GM10248 (cell line): Measurements from ENCODE around the gene BRAT1.

Experiments used
- CTCF ChIA-PET: fragments of 300-600 bp; sonication (Branson Sonifier 250); formaldehyde crosslinking; extraction: SDS; loops from one replicate; lab custom pipeline; 2021; ENCODE audit warnings: antibody characterized with exemption; lab: Yijun Ruan, JAX
- POLR2A ChIA-PET: fragments of 350-650 bp; sonication (Branson Sonifier 250); formaldehyde crosslinking; extraction: SDS; loops from one replicate; lab custom pipeline; 2020; ENCODE audit warnings: antibody characterized with exemption; lab: Yijun Ruan, JAX
- DNase-seq: peaks from one replicate; pipeline ENCODE4 v3.0.0; 2012; ENCODE audit errors: extremely low spot score
- TF ChIP-seq, protein P1 (sequence below): IDR thresholded peaks from 2 replicates; pipeline ENCODE4 v1.5.1; 2012; ENCODE audit warnings: mild to moderate bottlenecking, low read depth; ENCODE audit errors: extremely low read depth, missing control alignments, control extremely low read depth

The BRAT1 gene

DNA sequence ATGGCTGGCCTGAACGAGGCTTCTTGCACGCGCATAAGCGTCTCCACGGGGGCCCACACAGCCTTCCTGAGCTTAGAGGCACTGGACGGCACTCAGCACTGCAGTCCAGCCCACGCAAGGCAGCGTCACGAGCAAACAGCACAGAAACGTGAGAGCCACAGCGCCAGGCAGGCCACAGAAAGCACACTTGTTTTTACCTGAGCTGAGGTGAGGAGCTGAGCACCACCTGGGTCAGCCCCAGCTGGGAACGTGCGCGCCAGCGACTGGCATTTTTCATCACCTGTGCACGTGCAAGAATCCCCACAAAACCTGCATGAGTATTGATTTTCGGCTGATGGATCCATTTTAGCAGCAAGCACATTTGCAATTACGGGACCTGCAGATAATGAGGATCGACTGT, 30.1 kb upstream of the BRAT1 start:
- ChIA-PET CTCF (interaction anchor here (1.0 to 1.6 kb wide), 3 partner anchors 11 to 17 kb away, joined by 3 to 4 read pairs (median 3); no protein-coding TSS in a partner anchor), POLR2A (no interaction called here)
- no peak for DNase-seq
- TF ChIP-seq, protein P1, sequence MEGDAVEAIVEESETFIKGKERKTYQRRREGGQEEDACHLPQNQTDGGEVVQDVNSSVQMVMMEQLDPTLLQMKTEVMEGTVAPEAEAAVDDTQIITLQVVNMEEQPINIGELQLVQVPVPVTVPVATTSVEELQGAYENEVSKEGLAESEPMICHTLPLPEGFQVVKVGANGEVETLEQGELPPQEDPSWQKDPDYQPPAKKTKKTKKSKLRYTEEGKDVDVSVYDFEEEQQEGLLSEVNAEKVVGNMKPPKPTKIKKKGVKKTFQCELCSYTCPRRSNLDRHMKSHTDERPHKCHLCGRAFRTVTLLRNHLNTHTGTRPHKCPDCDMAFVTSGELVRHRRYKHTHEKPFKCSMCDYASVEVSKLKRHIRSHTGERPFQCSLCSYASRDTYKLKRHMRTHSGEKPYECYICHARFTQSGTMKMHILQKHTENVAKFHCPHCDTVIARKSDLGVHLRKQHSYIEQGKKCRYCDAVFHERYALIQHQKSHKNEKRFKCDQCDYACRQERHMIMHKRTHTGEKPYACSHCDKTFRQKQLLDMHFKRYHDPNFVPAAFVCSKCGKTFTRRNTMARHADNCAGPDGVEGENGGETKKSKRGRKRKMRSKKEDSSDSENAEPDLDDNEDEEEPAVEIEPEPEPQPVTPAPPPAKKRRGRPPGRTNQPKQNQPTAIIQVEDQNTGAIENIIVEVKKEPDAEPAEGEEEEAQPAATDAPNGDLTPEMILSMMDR = no peak

DNA sequence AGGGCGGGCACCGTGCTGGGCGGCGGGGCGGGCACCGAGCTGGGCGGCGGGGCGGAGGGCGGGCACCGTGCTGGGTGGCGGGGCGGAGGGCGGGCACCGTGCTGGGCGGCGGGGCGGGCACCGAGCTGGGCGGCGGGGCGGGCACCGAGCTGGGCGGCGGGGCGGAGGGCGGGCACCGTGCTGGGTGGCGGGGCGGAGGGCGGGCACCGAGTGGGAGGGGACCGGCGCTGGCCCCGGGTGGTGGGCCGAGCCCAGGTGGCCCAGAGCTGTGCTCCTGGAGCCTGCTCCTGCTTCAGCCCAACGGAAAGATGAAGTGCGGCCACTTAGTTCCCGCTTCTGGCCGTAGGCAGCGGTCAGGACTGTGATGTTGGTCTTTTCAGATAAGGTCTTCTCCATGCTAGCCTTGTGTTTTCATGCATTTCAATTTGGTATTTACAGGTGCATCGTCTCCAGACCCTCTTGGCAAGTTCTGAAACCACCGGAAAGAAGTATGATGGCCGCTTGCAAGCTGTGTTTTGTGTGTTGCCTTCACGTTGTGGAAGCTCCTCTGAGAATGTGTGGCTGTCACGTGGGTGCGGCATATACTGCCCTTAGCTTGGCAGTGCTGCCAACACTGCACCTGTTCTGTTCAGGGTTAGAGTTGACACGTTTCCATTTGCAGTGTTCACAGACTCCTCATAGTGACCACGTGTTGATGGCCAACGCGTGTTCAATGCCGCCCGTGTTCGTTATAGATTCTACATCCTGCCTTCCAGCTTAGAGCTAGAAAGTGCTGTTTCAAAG, 28.7 kb upstream of the BRAT1 start:
- TF ChIP-seq, protein P1 = no peak
- CTCF ChIA-PET = interaction anchor here (1.2 to 1.3 kb wide), 2 partner anchors 10 to 13 kb away, joined by 3 to 4 read pairs; no protein-coding TSS in a partner anchor
- no peak for DNase-seq
- POLR2A ChIA-PET = no interaction called here

DNA sequence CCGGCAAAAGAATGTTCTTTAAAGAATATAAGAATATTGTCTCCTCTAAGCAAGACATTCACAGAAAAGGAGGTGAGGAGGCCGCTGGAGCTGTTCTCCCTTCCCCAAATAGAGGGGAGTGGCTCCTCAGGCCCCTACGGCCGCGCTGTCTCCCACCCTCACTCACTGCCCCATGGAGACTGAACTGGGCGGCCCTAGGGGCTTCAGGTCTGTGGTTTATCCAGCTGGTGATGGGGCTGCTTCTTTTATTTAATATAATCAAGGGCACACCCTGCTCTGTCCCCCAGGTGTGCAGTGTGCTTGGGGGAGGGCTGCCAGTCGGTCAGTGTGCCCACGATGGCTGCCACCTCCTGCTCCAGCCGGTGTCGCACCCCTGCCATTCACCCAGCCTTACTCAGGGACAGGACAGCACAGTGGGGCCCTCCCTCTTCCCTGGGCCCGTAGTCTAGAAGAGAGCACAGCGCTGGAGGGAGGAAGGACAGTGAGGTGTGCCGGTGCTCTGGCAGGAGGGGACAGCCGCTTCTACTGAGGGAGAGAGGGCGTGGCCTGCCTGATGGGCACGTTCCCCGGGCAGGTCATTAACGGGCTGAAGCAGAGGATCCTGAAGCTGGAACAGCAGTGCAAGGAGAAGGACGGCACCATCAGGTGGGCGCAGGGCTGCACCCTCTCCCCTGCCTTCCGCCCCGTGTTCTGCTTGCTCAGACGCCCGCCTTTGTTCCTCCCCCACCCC, 26.8 kb upstream of the BRAT1 start:
- ChIA-PET CTCF (no interaction called here), POLR2A (no interaction called here)
- TF ChIP-seq, protein P1 = no peak
- DNase-seq = no peak

DNA sequence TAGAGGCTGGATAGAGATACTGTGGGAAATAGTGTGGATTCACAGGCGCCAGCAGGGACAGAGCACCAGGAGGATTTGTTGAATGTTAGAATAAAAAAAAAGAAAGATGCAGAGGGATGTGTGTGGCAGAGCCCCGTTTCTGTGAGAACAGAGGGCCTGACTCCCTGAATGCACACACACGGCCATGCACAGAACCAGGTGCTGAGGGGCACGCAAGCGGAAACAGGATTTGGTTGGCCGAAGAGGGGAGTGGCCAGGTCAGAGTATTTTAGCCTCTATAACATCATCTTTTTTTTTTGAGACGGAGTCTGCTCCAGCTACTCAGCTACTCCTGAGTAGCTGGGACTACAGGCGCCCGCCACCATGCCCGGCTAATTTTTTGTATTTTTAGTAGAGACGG, 25.3 kb upstream of the BRAT1 start:
- POLR2A ChIA-PET = no interaction called here
- DNase-seq = no peak

DNA sequence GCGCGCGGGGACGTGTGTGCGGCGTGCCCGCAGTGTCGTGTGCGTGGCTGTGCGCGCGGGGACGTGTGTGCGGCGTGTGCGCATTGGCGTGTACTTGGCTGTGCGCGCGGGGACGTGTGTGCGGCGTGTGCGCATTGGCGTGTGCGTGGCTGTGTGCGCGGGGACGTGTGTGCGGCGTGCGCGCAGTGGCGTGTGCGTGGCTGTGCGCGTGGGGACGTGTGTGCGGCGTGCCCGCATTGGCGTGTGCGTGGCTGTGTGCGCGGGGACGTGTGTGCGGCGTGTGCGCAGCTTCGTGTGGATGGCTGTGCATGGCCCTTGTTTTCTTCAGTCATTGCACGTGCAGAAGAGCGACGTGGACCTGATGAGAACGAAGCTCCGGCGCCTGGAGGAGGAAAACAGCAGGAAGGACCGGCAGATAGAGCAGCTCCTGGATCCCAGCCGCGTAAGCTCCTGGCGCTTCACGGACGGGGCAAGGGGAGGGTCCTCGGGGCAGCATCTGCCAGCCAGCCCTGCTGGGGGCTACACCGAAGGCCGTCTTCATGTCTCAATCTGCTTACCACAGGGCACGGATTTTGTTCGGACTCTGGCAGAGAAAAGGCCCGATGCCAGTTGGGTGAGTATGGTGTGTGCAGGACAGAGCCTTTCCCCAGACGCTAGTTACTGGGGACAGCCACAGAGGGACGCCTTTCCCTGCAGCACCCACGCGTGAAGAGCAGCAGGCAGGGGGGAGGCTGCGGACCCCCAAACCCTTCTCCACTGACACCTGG, 22.8 kb upstream of the BRAT1 start:
- ChIA-PET POLR2A (no interaction called here), CTCF (no interaction called here)
- DNase-seq = no peak
- TF ChIP-seq, protein P1 = no peak

More for the DNA sequence above, 25.3 kb upstream of the BRAT1 start:
- CTCF ChIA-PET = no interaction called here
- TF ChIP-seq, protein P1 = no peak
